Activated CD8-positive, alpha-beta memory T cell treated with anti-CD3 and anti-CD28 coated beads for 1 hour (primary cell): ENCODE results near the gene RRAD.
A peak's percentile ranks its signal among the peaks of the same experiment; 100 is the strongest.
"Not testable (repeated sequence)": the region's sequence is repeated elsewhere in the genome, so short reads cannot be mapped to it uniquely, and the experiment has no call there.

Source experiments
- DNase-seq, 2 donors: peaks; one replicate each; pipeline ENCODE4 v3.0.0-alpha.2; 2020; ENCODE audit warnings: low read depth in 1 of 2; ENCODE audit errors: extremely low read depth in 1 of 2

RRAD gene

DNA sequence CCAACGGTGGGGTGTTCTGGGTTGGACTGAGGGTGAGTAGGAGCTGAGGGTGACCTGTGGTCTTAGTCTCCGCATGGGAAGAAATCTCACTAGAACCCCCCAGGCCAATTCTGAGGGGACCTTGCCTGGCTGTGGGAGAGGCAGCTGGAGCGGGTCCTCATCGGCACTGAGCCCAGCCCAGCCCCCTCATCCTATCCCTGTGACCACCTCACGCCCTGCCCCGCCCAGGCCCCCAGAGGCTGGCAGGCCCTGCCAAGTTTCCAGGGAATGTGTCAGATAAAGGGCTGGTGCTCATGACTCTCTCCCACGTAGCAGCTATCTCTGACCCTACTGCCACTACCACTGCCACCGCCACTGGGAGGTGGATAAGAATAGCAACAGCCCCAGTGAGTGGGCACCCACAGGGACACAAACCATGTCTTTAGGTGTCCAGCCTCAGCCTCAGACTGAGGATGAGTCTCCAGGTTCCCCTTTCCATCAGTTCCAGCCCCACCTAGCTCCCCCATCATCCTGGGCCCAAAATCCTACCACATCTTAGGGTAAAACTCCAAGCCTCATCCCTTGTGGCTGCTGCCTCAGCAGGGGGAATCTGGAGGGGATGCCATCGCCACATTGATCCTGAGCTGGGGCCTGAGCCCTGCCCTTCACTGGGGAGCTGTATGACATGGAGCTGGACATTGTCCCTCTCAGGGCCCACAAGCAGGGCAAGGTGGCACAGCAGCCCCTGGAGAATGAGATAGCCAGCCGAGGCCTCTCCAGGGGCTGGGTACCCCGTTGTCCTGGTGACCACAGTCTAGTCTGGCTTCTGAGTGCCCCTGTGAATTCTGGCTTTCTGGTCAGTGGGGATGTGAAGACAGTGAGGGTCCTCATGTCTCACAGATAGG lies 21.5 kb downstream of the RRAD start:
- no peak for DNase-seq

DNA sequence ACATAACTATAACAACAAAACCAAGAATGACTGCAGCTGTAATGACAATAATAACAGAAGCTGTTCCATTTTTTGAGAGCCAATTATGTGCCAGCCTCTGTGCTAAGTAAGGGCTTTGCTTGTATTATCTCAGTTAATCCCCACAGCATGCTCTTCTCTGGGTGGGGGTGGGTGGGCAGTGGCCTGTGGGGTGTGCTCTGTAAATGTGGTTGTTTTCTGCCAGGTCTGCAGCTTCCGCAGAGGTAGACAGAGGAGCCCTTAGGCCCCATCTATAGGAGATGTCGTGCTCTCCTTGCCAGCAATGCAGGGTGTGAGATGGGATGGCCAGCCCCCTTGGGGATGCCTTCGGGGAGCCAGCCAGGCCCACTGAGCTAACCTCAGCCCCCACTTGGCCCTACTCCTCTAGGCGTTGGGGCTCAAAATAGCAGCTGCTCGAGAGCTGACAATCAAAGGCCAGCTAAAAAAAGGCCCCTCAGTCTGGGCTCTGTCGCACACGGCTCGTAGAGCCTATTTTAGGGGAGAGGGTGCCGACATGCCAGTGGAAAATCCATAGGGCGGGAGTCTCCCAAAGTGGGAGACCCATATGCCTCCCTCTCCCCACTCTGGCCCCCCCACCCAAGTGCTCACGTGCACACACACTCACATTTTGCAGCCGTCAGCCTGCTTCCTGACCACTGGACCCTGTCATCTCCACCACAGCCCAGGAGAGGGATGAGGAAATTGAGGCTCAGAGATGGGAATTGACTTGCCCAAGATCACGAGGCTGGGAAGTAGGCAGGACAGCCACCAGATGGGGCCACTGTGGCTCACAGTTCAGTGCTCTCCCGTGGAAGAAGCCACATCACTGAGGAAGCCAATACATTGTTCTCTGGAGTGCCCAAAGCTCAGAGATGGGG lies 22.4 kb downstream of the RRAD start:
- no peak for DNase-seq

DNA sequence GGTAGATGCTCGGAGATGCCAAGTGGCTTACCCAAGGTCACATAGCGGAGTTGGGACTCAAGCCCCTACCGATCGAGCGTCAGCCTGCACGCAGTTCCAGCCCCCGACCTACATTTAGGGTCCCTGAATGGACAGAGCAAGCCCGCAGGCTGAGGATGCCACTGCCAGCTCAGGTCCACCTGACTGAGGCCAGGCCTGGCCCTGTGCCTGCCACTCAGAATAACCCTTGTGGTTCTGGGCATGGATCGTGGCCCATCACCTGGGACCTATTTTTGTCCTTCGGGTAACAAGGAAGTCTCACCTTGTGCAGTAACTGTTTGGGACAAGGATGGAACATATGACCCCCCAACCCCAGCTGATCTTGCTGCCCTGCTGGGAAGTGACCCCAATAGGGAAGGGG lies 23.7 kb downstream of the RRAD start:
- no peak for DNase-seq

DNA sequence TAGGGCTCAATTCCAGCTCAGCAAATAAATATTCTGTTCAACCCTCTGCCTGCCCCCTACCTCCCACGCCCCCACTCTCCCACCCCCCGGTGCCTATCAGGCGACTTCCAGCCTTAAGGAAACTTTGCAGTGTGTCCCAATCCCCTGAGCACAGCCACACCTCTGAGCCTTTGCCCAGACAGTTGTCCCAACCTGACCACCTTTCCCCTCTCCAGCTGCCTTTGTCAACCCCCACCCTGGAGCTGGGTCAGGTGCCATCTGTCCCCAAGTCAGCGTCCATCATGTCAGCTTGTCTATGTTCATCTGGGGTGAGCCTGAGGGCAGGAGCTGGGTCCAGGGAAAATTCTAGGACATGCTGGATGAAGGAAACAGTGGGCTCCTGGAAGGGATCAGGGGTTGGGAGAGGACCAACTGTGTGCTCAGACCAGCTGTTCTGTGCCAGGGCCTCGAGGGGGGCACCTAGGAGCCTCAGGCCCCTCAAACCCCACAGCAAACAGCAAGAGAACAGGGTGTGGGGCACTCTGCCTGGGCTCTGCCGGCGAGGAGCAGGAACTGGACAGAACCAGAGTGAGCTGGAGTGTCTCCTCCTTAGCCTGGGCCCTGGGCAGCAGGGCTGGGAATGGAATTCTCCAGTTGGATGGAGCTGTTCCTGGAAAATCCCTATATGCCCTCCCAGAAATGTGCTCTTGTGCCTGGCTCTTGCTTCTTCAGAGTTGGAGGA lies 24.5 kb downstream of the RRAD start:
- no peak for DNase-seq

DNA sequence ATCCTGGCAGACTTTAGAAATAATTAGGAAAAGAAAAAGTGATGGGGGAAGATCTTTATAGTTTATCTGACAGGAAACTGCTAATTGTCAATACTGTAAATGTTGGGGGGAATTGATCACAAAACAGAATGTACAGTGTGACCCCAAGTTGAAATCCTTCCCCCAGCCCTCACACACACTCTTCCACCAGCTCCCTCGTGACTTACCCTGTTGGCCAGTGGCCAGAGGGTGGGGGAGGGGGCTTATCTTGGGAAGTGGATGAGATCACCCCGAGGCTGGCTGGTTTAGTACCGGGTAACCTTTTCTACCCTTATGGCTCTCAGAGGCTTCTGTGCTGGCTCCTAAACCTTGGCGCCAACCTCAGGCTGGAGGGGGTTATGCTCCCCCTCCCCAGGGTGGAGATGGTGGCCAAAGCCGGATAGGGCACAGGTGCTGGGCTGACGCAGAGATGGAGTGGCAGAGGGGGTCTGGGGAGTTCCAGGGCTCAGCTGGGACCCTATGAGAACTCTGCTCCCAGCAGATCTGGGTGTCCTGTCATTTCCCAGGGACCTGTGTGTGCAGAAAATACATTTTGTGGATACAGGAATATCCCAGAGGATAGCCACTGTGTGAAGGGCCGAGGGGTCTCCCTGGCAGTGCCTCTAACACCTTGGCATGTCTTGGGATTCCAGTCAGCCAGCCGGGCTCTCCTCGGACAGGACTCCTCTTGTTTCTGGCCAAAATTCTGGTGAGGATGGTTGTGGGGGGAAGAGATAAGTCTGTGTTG lies 25.2 kb downstream of the RRAD start:
- no peak for DNase-seq

DNA sequence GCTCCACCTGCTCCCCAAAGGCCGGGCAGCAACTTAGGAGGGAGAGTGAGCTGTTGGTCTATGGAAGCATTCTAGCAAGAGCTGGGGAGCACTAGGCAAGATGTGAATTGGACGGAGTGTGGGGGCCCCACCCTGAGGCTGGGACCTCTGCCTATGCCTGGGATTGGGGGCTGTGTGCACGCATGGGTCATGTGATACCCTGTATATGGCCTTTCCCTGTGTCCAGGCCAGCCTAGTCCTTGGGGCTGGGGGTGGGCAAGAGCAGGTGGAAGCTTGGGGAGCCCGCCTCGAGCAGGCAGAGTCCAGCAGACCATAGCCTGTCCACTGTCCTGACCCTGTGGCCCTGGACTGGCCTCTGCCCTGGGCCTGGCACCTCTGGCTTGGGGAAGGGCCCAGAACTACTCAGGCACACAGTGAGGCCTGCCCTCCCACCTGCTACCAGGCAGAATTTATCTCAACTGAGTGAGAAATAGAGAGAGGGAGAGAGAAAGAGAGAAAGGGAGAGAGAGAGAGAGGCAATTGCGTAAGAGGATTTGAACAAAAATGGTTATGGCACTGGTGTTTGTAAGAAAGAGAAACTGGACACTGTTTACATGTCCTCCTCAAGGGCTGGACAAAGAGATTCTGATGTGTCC lies 25.9 kb downstream of the RRAD start:
- no peak for DNase-seq

DNA sequence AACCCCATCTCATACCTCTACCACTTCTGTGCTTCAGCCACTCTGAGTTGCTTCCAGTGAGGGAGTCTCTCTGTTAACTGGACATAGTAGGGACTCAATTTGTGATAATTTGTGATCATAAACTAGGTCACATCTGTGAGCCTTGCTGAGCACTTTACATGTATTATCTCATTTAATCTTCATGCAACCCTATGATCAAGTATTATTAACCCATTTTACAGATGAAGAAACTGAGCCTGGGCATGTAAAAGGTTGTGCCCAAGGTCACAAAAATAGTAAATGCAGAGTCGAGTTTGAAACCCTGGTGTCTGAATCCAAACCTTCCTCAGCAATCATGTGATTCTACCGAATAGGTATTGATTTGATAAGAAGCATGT lies 26.4 kb downstream of the RRAD start:
- no peak for DNase-seq

DNA sequence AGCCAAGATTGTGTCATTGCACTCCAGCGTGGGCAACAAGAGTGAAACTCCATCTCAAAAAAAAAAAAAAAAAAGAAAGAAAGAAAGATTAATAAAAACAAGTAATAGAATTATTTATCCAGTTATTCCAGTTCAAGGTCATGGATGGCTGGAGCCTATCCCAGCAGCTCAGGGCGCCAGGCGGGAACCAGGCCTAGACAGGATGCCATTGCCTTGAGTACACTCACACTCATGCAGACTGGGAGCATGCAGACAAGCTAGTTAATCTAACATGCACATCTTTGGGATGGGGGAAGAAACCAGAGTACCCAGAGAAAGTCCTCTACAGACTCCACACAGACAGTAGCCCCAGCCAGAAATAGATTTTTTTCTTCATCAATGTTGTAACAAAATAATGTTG lies 27.1 kb downstream of the RRAD start:
- no peak for DNase-seq

DNA sequence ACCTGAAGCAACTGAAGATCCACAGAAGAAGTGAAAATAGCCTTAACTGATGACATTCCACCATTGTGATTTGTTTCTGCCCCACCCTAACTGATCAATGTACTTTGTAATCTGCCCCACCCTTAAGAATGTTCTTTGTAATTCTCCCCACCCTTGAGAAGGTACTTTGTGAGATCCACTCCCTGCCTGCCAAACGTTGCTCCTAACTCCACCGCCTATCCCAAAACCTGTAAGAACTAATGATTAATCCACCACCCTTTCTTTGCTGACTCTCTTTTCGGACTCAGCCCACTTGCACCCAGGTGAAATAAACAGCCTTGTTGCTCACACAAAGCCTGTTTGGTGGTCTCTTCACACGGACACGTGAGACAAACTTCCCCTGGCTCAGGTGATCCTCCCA lies 28.7 kb downstream of the RRAD start:
- DNase-seq, result not testable (repeated sequence)

DNA sequence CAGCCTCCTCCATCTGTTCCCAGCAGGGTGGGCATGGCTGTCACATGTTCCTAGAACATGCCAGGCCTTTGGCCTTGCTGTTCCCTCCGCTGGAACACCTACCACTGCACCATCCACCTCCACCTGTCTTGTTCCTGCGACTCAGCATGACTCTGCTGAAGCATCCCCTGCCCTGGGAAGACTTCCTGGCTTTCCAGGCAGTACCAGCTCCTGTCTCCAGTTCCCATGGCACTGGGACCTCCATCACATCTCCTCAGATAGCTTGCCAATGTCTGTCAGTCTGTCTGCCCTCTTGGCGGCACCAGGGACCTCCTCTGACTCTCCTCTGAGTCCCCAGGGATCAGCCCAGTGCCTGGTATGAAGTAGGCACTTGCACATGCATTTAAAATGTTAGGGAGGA lies 29.3 kb downstream of the RRAD start:
- no peak for DNase-seq

DNA sequence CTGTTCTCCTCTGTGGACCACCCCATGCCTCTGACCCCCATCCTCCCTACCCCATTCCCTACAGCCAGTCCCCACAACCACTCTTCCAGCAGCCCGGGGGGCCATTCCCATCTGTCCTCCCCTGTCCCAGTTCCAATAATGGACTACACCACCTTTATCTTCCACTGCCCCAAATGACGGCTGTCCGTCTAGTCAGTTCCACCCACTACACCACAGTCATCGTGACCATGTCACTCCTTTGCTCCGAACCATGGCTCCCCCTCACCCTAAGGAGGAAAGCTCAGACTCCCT lies 29.7 kb downstream of the RRAD start:
- DNase-seq, result no peak

DNA sequence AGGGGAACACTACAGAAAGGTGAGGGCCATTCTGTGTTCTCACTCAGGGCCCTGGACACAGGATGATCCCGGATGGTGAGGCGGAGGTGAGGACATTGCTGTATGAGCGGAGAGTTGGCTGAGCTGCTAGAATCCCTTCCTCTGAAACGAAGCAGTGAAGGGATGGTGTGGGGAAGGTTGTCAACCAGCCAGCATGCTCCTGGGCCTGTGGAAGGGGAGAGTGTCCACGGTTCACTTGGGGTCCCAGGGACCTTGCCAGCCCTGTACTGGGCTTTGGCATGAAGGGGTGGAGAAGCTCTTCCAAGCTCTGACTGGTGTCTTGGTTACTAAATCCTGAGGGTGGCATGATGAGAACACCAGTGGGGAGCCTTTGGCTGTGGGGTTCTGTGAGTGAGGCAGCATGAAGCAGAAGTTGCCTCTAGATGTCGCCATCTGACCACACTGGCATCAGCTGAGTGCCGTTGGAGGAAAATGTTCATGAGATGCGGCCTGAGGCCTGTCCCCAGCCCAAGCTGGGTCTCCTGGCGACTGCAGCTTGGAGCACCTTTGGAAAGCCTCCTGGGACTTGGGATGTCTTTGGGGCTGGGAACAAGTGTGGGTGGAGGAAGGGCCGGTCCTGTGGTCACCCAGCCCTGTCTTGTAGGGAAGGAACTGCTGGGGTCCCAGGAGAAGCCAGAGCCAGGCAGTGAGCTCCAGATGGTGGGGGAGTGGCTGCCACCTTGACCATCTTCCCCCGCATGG lies 30.2 kb downstream of the RRAD start:
- DNase-seq, result peak in 1 of 2 donors; percentile 27

DNA sequence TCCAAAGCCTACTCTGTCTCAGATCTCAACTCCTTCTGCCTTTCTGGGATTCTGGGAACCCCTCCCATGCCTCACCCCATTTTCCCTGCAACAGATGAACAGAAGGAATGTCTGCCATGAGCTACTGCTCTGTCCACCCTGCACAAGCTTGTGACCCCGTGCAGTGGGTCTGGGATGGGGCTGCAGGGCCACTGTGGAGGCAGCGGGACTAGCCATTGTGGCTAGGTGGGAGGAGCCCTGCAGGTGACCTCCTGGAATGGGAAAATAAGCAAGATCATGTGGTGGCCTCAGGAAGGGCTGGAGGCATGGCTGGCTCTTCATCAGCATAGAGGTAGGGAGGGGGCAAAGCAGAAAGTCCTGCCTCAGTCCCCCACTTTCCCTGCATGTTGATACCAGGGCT lies 31.3 kb downstream of the RRAD start:
- no peak for DNase-seq

DNA sequence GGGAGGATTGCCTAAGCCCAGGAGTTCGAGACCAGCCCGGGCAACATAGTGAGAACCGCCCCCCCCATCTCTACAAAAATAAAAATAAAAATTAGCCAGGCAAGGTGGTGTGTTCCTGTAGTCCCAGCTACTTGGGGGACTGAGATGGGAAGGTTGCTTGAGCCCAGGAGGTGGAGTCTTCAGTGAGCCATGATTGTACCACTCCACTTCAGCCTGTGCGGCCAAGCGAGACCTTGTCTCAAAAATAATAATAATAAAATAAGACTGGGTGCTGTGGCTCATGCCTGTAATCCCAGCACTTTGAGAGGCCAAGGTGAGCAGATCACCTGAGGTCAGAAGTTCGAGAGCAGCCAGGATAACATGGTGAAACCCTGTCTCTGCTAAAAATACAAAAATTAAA lies 33.5 kb downstream of the RRAD start:
- no peak for DNase-seq

DNA sequence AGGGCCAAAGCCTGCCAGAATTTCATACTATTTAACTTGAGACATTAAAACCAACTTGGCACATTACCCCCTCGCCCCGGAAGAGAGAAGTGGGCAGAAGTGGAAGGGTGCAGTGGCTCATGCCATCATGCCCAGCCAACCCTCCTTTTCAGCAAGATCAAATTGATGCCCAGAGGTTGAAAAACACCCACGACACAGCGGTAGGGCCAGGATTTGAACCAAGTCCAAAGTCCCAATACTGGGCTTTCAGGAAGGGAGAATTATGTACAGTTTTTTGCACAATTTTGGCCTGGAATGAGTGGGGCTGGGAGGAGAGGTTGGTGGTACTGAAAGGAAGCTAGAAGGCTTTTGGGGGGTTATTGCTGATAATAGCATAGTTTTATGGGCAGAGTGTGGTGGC lies 34.0 kb downstream of the RRAD start:
- no peak for DNase-seq

DNA sequence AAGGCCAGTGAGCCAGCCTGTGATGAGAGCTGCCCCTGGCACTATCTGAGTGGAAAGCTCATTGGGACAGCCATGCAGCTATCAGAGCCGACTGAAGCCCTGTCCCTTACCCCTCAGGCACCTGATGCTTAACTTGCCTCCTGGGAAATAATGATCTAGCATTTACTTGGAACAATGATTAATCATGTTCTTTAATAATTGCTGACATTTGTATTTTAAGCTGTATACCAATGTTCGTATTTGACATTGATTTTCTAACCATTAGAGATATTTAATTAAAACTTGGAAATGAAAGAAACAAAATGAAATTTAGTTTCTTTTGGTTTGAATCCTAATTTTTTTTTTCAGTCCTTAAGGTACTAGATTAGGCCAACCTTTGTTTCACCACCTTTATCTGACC lies 34.5 kb downstream of the RRAD start:
- DNase-seq, result no peak

DNA sequence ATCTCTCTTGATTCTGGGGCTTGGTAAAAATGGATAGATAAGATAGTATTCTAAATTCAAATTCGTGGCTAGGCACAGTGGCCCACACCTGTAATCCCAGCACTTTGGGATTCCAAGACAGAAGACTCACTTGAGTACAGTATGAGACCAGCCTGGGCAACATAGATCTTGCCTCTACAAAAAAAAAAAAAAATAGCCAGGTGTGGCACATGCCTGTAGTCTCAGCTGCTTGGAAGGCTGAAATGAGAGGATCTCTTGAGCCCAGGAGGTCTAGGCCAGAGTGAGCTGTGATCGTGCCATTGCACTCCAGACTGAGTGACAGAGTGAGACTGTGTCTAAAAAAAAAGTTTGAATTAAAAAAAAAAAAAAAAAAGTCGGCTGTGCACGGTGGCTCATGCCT lies 35.7 kb downstream of the RRAD start:
- no peak for DNase-seq

DNA sequence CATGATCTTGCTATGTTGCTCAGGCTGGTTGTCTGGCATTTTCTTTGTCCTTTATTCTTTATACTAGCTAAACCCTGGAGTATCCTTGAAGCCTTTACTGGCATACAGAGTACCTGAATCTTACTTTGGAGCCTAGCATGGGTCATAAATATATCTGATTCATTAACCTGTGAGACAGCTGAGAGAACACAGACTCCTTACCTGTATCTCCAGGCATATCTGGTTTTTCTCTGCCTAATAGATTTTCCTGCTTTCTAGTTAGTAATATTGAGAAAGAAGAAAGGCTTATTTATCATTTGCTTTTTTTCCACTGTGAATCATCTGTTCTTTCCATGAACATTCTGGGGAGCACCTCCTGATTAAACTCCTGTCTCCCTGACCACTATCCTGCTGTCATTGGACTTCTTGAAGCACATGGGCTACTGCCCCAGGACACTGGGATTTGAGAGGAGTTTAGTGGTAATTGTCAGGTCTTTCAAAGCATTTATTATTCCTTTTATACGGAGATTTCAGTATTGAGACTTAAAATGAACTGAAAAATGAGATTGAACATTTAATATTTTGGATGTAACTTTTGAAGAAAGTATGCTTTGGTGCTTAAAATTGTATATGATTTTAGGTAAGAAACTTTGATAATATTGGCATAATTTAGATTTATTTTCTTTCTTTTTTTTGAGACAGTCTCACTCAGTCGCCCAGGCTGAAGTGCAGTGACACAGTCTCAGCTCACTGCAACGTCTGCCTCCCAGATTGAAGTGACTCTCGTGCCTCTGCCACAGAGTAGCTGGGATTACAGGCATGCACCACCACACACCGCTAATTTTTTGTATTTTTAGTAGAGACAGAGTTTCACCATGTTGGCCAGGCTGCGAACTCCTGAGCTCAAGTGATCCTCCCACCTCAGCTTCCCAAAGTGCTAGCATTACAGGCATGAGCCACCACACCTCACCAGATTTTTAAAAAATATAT lies 36.4 kb downstream of the RRAD start:
- no peak for DNase-seq

DNA sequence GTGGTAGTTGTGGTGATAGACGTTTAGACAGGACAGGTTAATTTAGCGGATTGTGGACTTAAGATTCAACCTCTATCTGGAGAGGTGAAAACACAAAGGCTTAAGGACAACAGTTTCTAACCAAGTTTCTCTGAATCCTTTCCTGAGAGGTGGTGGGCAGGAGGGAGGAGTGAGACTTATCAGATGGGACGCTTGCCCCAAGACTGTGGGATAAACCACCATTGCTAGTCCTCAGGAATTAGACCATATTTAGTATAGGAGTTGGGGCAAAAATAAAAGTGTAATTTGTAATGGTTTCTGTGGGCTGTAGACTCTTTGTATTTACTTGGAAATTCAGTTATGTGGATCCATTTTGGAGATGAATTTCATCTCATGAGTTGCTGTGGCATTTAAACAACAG lies 38.4 kb downstream of the RRAD start:
- no peak for DNase-seq
